Pancreas (tissue), 10 donors: Measurements from ENCODE around the gene EVA1B. TPM values are rescaled to one million over a fixed set of nuclear protein-coding genes. Genes with fewer than 3 reads are reported as not detected.

Source experiments
- ATAC-seq, 4 donors: fragments of 200-7000 bp; cut with Tn5 transposase; one replicate each; pipeline versions ENCODE4 v1.8.0 to v1.9.1; 2020; ENCODE audit warnings: mild to moderate bottlenecking in 4 of 4, moderate library complexity in 4 of 4
- DNase-seq, 6 donors: peaks; one replicate each; pipeline ENCODE4 v3.0.0-alpha.2; 2020
- FAIRE-seq: peaks from 2 replicates; lab custom pipeline; 2012; peaks lifted over from hg19 to GRCh38; lab: Jason Lieb, UNC
- H3K27ac ChIP-seq, 4 donors: fragments of 200-600 bp; sonication (generic); 1 replicate in 3 of 4; 2 replicates in 1 of 4; pipeline versions ENCODE4 v1.5.0 to v1.8.0; 2020
- H3K27me3 ChIP-seq, 4 donors: fragments of 200-600 bp; one replicate each; pipeline ENCODE4 v1.8.0; 2021
- H3K36me3 ChIP-seq, 3 donors: fragments of 200-600 bp; sonication (generic) in 1 of 3; one replicate each; pipeline versions ENCODE4 v1.5.0 to v1.8.0; 2020 to 2021
- H3K4me1 ChIP-seq, 3 donors: fragments of 200-600 bp; one replicate each; pipeline ENCODE4 v1.8.0; 2021
- H3K4me3 ChIP-seq, 4 donors: fragments of 200-600 bp; sonication (generic) in 2 of 4; one replicate each; pipeline versions ENCODE4 v1.5.0 to v1.8.0; 2020 to 2021
- H3K9me3 ChIP-seq, 4 donors: fragments of 200-600 bp; one replicate each; pipeline ENCODE4 v1.8.0; 2021
- WGBS, 2 donors: extraction: QIAGEN DNeasy Blood & Tissue Kit; methylation state at CpG; one replicate each; pipeline ENCODE4 v1.1.7; 2013; 5-methylcytosine and 5-hydroxymethylcytosine counted together
- intact Hi-C, 3 donors: fragments of 100-400 bp; cut with DNase I; formaldehyde crosslinking; loops; one replicate each; pipeline versions ENCODE4 v1.11.1 to v1.14.2; 2022
- polyA plus RNA-seq, 2 donors: library from polyadenylated mRNA; stranded (reverse); fragments of 200-250 nt; gene quantifications; one replicate each; pipeline ENCODE4 v1.2.3, GENCODE V29; 2013
- total RNA-seq, 6 donors: library from RNA; stranded (reverse); fragmentation: NEBNext Ultra II Directional in 4 of 6; extraction: Animal tissue kit (Norgen Biotek cat#: 25700) in 4 of 6; gene quantifications; one replicate each; pipeline versions ENCODE4 v1.2.1 to v1.2.4, GENCODE V29; 2021 to 2023
- TF ChIP-seq, protein P1 (sequence below), 4 donors: fragments of 200-600 bp; sonication (generic) in 3 of 4; IDR thresholded peaks; one replicate each; pipeline versions ENCODE4 v1.5.0 to v1.8.0; 2021; ENCODE audit warnings: antibody characterized with exemption in 4 of 4
- donor health status: healthy with polysubstance abuse.
- donor health status: DM: no; HTN: no; CAD: no; lungs with moderate emphysema.
- donor health status: DM: no; HTN: no; CAD: no.
- donor health status: control.
- donor health status: control.
- donor health status: Bipolar disorder and iron deficiency.
- donor health status: DM: yes; HTN: yes; CAD: no.
- donor health status: DM: no; HTN: no; CAD: no.
- donor health status: DM: no; HTN: no; CAD: no.
- donor health status: DM: yes; HTN: yes; CAD: no.

The EVA1B gene
- total and polyA plus RNA-seq, 8 donors: 3.3 to 14.0 (median 6.6) TPM

DNA sequence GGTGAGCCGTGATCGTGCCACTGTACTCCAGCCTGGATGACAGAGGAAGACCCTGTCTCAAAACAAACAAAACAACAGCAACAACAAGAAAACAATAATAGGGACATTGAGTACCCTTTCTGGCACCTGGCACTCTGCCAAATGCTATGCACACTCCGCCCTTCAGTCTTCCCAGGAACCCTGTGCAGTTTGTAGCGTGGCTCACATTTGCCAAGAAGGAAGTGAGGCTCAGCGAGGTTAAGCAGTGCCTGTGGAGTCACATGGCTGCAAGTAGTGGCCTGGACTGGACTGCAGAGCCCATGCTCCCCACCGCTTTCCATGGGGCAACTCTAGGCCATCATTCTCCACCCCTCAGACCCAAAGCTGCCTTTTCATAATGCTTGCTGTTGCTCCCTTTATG lies 5.3 kb upstream of the EVA1B start:
- 79 to 81% methylated on average over 6 of the region's 6 CpGs for WGBS, 2 donors
- intact Hi-C loops: no loop called here
- Histone ChIP-seq H3K4me1 (peaks cover 0 to 7% (median 0%) of the 10 kb centered on the region in 3 donors), H3K9me3 (no peaks in the 10 kb centered on the region), H3K27ac (no peak overlapping the region), H3K36me3 (no peaks in the 10 kb centered on the region), H3K27me3 (no peaks in the 10 kb centered on the region), H3K4me3 (no peak overlapping the region)
- ATAC-seq (peak in 3 of 4 donors; percentile 24 to 56 (median 48)), FAIRE-seq (no peak), DNase-seq (no peak)
- TF ChIP-seq, protein P1, sequence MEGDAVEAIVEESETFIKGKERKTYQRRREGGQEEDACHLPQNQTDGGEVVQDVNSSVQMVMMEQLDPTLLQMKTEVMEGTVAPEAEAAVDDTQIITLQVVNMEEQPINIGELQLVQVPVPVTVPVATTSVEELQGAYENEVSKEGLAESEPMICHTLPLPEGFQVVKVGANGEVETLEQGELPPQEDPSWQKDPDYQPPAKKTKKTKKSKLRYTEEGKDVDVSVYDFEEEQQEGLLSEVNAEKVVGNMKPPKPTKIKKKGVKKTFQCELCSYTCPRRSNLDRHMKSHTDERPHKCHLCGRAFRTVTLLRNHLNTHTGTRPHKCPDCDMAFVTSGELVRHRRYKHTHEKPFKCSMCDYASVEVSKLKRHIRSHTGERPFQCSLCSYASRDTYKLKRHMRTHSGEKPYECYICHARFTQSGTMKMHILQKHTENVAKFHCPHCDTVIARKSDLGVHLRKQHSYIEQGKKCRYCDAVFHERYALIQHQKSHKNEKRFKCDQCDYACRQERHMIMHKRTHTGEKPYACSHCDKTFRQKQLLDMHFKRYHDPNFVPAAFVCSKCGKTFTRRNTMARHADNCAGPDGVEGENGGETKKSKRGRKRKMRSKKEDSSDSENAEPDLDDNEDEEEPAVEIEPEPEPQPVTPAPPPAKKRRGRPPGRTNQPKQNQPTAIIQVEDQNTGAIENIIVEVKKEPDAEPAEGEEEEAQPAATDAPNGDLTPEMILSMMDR (IDR thresholded peaks at IDR 0.05): no peak

DNA sequence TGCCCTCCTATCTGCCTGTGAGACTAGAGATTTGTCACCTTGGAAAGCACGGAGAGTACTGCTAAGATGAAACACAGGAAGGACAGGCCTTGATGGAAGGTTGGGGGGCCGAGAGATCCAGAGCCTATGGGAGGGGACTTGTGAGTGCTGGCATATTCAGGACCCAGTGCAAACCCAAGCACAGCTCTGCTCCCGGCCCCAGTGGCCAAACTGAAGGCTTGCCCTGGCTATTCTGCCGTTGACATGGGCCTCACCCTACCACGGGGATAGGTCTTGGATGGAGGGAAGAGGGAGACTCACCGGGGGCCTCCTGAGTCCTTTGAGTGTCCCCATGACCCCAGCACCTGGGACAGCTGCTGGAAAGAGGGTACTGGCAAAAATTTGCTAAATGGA lies 4.6 kb upstream of the EVA1B start:
- WGBS, 2 donors: 70 to 76% methylated on average over 6 of the region's 6 CpGs
- FAIRE-seq (no peak), ATAC-seq (no peak), DNase-seq (no peak)
- peaks cover 0 to 7% (median 0%) of the 10 kb centered on the region in 3 donors for H3K4me1 ChIP-seq
- H3K27ac ChIP-seq: no peak overlapping the region
- intact Hi-C loops: no loop called here
- no peaks in the 10 kb centered on the region for H3K36me3 ChIP-seq
- no peak overlapping the region for H3K4me3 ChIP-seq
- no peaks in the 10 kb centered on the region for H3K27me3 ChIP-seq
- TF ChIP-seq, protein P1 (IDR thresholded peaks at IDR 0.05): no peak
- no peaks in the 10 kb centered on the region for H3K9me3 ChIP-seq

DNA sequence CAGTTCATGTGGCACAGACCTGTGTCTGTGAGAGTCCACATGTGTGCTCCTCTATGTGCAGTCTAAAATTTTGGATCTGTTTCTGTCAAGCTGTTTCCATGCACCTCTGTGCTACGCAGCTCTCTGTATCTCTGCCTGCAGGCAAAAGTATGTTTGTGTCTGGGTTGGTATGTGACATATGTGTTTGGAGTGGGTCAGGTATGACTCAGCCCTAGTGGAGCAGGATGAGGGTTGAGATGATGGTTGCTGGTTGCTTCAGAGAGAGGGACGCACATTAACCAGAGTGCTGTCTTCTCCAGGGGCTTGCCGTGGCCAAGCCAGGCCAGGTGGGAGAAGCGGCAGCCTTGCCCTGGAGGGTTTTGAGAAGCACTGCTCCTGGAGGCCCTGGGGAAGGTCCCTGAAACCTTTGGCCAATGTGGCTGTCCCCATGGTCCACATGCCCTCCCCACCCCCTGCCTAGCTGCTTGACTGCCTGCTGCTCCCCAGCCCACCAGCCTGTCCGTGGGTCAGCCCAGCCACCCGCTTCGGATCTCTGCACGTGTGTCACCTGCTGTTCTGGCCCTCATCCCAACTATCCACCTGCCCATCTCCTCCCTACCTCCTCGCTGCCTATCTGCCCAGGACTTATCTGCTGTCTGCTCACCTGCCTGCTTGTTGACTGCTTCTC lies 4.1 kb upstream of the EVA1B start:
- ATAC-seq: no peak
- Histone ChIP-seq H3K4me3 (no peak overlapping the region), H3K27ac (no peak overlapping the region), H3K9me3 (no peaks in the 10 kb centered on the region), H3K4me1 (peaks cover 0 to 7% (median 0%) of the 10 kb centered on the region in 3 donors), H3K27me3 (no peaks in the 10 kb centered on the region), H3K36me3 (no peaks in the 10 kb centered on the region)
- peak in 1 of 6 donors; percentile 40 for DNase-seq
- intact Hi-C loops: no loop called here
- 67 to 68% methylated on average over 9 of the region's 9 CpGs for WGBS, 2 donors
- no peak for FAIRE-seq
- TF ChIP-seq, protein P1 (IDR thresholded peaks at IDR 0.05): no peak

DNA sequence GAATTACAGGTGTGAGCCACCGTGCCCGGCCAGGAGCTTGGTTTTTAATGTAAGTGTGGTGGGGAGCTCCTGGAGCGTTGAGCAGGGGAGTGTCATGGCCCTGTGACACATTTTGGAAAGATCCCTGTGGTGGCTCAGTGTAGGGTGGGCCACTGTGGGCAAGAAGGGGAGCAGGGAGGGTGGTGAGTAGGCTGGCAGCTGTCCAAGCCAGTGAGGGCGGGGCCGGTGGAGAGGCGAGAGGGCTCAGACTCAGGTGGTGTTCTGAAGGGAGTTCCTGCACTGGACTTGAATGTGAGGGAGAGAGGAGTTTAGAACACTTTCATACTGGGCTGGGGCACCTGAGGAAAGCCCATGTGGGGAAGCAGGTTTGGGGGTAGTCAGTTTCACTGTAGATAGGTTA lies 3.1 kb upstream of the EVA1B start:
- Histone ChIP-seq H3K27ac (no peak overlapping the region), H3K27me3 (no peaks in the 10 kb centered on the region), H3K4me1 (peaks cover 0 to 7% (median 0%) of the 10 kb centered on the region in 3 donors), H3K36me3 (no peaks in the 10 kb centered on the region), H3K9me3 (no peaks in the 10 kb centered on the region), H3K4me3 (no peak overlapping the region)
- ATAC-seq (no peak), FAIRE-seq (no peak), DNase-seq (peak in 1 of 6 donors; percentile 57)
- 42 to 45% methylated on average over 6 of the region's 6 CpGs for WGBS, 2 donors
- TF ChIP-seq, protein P1 (IDR thresholded peaks at IDR 0.05): no peak
- intact Hi-C loops: no loop called here

DNA sequence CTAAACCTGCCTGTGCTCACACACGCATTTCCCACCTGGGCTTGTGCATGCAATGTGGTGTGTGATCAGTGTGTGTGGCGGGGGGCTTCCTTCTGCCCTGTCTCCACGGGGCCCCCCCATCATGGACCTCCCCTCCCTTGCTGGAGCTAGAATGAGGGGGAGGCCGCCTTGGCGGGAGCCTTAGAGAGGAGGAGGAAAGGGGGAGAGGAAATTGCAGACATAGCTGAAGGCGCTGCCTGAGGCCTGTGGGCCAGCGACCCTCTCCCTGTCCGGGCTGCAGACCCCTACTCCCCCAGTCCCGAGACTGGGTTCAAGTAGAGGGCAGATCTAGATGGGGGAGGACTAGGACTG lies 883 bp upstream of the EVA1B start:
- Histone ChIP-seq H3K9me3 (no peaks in the 10 kb centered on the region), H3K27ac (no peak overlapping the region), H3K4me1 (peaks cover 0 to 7% (median 0%) of the 10 kb centered on the region in 3 donors), H3K4me3 (peak overlapping the region in 1 of 4 donors; percentile 70), H3K36me3 (no peaks in the 10 kb centered on the region), H3K27me3 (no peaks in the 10 kb centered on the region)
- 38 to 47% methylated on average over 8 to 9 of the region's 9 CpGs for WGBS, 2 donors
- no peak for FAIRE-seq
- ATAC-seq: no peak
- peak in 1 of 6 donors; percentile 59 for DNase-seq
- TF ChIP-seq, protein P1 (IDR thresholded peaks at IDR 0.05): no peak
- intact Hi-C loops: no loop called here
